HG03354 (cell line): Measurements from ENCODE around the gene IL20RB.
"Not testable (repeated sequence)": the region's sequence is repeated elsewhere in the genome, so short reads cannot be mapped to it uniquely, and the experiment has no call there.

Experiments used
- ATAC-seq: cut with Tn5 transposase; IDR thresholded peaks from one replicate; pipeline ENCODE4 v1.9.1; 2021; ENCODE audit warnings: mild to moderate bottlenecking; ENCODE audit not compliant: unreplicated experiment, poor library complexity, severe bottlenecking

Gene IL20RB

DNA sequence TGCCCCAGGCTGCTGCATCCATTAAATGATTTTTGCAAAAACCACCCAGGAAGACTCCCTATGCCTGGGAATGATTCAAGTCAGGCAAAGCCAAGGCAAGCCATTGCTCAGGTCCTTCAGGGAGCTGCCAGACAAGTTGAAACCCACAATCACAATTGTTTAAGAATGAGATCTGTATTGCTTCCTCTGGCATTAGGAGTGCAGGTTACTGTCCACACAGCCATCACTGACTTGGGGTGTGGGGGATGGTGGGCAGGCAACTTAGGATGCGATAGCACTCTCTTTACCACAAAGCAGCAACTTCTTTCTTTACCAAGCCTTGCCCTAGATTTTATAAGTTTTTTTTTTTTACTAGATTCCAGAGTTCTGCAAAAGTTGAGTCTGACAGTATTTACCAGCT is 15.0 kb upstream of the IL20RB start:
- no peak for ATAC-seq

DNA sequence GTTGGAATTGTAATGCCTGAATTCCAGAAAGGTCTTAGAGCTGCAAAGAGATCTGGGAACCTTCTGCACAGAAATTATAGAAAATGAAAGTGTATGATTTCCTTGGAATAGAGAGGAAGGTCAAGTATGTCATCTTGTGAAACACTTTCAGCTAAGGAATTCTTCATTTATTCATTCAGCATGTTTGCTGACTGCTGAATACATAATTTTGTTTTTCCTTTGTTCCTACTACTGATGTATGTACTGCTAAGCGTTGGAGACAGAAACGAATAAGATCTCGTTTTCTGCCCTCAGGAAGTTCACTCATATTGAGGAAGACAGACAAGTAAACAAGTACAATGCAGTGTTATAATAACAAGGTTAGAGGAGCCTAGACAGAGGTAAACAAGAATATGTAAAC is 14.3 kb upstream of the IL20RB start:
- no peak for ATAC-seq

DNA sequence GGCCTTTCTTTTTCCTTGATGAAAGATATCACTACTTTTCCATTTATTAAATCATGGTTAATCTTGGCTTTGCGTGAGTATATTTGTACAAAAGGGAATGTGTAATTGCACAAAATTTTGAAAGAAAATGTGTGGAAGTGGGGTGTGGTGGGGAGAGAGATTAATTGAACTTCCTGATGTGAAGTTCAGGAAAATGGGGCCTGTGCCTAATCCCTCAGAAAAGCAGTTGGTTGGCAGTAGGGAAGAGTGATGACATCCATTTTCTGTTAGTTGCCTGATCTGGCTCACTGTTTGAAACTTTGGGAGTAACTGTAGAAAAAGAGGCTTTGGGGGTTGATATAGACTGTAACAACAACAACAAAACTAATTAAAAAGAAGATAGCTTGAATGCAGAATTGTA is 10.8 kb upstream of the IL20RB start:
- ATAC-seq, result no peak

DNA sequence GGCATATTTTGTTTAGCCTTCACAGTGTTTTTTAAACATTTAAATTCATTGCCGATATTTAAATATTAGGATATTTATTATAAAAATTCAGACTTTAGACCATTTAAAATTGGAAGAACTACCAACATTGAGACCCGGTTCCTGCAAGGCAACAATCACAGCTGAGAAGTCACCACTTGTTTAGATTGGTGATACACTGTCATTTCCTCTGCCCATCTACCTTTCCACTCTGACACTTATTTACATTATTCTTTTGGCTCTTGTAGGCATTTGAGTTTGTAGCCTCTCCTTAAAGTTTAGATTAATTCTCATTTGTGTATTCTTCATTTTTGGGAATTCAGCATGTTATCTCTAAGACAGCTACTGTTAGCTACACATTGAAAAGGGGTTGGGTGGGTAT is 10.3 kb upstream of the IL20RB start:
- ATAC-seq, result no peak

DNA sequence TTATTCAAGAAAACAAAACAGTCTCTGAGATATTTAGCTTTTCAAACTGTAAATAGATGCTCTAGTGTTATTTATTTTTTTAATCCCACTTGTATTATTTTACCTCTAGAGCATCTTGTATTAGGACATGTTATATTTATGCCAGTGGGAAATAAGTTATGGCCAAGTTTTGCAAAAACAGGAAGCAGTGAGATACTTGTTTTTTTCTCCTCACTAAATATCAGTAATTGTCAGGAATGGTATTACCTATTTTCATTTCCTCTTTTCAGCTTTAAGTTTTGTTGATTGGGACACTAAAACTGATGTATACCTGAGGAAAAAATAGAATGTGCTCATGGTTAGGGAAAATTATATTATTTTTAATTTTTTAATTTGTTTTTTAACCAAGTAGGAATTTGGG is 8.6 kb upstream of the IL20RB start:
- no peak for ATAC-seq

DNA sequence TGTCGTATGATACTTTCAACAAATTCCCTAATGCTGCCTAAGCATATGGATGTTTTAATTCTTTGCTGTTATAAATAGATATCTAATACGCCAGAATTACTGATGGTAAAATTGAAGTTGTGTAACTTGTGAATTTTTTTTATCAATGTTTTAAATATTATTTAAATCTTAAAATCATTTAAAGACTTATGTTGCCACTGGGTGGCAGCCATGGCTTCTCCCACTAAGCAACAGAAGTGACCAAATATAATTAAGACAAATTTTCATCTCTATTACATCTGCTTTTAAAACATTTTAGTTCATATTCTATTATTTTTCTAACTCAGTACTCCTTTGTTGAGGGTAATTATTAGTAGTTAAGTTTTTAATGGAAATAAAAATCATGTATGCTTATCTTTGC is 8.1 kb upstream of the IL20RB start:
- ATAC-seq, result no peak

DNA sequence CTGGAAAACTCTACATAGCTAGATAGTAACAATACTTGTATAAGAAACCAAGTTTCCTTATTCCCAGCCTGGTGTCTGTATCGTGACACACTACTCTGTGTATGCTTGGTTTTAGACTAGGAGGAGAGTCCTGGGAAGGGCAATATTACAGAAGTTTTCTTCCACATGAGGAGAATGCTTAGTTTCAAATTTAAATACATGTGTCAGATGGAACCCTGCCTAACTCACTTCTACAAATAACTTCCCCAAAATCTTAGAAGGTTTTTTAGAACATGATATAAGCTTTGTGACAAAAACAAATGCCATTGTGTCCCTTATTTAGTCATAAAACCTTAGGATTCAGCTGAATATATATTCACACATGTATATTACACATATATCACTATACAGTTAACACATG is 7.2 kb upstream of the IL20RB start:
- no peak for ATAC-seq

DNA sequence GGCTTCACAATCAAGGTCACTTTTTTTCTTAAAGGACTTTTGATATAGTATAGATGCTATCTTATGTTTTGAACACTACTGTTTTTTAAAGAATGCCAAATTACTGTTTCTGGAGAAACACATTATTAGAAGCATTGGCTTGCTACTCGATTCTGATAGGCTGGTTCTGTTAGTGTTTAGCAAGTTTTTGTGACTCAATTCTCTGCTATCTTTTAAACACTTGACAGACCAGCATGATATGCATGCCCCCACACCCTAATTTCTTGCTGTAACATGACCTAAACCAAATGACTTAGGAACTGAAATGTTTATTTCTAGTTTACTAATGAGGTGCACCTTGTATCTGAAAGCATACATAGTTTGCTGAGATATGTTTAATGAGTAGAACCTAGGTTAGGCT is 5.5 kb upstream of the IL20RB start:
- ATAC-seq, result no peak

DNA sequence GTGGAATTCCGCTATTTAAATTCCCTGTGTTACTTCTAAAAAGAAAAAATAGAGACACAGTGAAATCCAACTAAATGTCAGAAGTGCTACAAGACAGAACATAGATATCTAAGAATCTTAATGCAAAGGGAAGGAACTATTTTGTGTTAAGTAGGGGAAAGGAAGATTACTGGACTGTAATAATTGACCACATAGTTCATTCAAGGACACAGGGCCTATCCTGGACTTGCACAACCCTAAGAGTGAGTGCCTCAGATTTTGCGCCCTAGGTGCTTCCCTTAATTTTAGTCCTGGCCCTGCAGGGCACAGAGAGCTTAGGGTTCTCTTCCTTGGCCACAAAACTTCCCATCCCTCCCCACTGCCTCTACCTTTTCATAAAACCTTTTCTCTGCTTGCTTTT is 3.5 kb upstream of the IL20RB start:
- no peak for ATAC-seq

DNA sequence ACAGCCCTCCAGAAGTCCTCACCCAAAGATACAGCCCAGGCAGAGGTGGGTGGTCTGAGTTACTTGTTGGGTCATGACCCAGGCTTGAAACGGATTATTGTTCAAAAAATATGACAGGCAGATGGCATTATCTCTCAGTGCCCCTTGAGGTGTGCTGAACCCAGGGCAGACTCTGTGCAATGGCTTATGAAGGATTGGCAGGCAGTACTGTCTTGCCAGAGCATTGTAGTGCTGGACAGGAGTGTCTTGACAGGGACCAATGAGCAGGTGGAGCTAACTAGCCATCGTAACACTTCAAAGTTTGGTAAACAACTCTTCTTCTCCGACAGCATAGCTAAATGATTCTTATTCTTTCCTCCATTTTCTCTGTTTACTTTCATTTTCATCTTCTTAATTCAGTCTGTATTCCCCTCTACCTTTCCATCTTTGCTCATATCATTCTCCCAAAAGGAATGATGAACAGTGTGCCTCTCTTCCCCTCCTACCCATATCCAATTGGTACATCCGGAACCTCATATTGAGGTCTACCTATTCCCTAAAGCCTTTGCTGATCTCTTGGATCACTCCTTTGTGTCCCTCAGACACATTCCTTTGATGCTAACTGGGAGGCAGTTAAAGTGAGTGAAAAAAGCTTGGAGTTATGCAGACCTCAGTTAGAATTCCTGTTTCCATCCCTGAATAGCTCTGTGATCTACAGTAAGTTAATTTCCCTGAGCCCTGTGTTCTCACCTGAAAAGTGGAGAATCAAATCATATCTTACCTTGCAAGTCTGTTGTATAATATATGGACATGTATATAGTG is 2.6 kb upstream of the IL20RB start:
- ATAC-seq, result no peak

DNA sequence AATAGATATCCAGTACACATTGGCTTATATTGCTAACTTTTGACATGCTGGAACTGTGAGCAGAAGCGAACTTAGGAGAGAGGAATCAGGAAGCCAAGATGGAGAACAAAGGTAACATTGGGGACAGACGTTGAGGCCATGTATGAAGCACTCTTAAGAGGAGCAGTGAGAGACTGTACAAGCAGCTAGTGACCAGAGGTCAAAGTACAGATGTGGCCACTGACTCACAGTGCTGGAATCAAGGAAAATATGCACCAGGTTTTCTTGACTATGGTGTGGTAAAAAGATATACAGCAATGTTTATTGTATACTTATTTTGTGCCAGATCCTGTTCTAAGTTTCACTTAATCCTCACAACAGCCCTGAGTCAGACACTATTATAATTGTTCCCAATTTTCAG is 2.0 kb upstream of the IL20RB start:
- ATAC-seq, result no peak

DNA sequence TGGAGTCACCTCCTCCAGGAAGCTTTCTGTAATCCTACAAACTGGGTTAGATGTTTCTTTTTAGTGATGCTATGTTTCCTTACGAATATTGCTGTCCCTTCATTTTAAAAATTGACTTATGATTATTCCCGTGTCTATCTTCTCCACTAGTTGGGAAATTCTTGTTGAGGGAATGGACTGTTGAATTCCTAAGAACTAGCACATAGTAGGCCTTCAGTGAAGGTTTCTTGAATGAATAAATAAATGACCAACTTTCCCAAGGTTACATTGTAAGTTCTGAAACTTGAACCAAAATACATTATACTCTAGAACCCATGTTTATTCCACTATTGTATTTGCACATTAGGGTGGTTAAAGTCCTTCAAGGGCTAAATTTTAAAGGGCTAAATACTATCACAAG is 812 bp upstream of the IL20RB start:
- no peak for ATAC-seq

DNA sequence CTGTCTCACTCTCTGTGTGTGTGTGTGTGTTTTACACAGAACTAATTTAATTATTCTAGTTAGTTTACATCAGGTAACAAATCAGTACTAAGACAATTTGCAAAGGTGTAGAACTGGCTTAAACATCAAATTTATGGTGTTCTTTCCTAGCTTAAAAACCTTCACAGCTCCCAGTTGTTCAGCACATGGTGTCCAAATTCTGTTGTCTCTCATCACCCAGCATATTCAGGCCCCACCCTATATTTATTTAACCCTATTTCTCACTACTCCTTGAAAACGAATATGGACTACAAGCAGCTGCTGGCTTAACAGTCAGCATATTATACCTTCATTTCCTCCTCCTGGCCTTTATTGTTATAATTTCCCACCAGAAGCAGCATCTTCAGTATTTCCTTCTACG is 1.2 kb downstream of the IL20RB start:
- no peak for ATAC-seq

DNA sequence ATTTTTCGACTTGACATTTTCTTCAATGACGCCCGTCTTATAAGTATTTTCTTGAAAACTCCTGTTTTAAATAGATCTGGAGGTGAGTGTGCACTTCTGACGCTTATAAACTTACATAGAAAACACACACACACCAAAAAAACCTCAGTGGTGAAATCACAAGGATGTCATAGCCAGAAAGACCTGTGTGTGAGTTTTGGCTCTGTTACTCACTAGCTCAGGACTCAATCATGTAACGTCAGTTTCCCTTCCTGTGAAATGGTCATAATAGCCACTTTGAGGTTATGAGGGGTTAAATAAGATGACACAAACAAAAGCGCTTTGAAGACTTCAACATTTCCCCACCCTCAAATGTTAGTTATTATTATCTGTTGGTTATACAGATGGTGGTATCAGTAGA is 1.8 kb downstream of the IL20RB start:
- no peak for ATAC-seq

DNA sequence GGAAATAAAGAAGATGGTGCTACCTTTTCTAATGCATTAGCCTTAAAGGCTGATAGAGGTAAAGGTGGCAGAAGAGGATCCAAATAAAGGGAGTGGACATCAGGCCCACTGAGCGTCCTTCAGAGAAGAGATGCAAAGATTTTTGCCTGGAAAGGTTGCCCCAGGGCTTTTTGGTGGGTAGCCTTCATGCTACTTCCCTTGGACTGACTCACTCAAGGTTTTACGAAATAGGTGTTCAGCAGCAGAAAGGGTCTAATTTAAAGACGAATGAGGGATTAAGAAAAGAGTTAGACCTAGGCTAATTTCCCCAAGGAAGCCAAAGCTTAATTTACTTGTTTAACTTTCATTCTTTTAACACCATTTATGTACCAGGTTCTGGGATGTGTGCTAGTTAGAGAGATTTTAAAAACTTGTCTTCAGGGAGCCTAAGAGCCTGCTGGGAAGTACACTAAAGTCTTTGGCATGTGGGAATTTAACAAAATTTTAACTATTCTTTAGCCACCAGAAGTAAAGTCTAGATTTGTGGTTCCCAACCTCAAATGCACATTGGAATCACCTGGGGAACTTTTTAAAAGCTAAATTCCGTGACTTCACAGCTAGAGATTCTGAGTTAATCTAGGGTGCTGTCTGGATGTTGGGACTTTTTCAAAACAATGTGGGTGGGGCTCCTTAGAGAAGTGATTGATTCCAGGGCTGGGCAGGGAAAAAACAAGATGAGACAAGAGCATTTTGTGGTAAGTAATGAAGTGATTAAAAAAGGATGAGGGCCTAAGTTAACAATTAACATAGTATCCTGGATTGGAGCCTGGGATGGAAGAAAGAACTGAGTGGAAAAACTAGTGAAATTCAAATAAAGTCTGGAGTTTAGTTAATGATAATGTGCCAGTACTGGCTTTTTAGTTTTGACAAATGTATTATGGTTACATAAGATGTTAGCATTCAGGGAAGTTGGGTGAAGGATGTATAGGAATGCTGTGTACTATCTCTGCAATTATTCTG is 3.4 kb downstream of the IL20RB start:
- ATAC-seq, result no peak

DNA sequence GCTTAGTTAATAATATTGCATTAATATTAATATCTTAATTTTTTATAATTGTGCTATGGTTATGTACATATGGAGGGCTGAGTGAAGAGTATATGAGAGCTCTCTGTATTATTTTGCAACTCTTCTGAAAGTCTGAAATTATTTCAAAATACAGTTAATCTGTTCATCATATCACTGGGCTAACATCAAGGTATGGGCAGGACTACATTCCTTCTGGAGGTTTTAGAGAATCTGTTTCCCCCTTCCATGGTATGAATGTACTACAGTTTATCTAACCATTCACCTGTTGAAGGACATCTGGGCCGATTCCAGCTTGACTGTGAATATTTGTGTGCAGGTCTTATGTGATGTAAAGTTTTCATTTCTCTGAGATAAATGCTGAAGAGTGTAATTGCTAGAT is 5.1 kb downstream of the IL20RB start:
- no peak for ATAC-seq

DNA sequence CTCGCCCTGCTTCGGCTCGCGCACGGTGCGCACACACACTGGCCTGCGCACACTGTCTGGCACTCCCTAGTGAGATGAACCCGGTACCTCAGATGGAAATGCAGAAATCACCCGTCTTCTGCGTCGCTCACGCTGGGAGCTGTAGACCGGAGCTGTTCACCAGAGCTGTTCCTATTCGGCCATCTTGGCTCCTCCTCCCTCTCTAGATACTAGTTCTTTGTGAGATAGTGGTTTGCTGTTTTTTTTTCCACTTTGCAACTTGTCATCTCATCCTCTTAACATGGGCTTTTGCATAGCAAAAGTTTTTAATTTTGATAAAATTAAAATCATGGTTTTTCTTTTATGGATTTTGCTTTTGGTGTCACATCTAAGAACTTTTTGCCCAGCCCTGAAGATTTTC is 11.8 kb downstream of the IL20RB start:
- not testable (repeated sequence) for ATAC-seq

DNA sequence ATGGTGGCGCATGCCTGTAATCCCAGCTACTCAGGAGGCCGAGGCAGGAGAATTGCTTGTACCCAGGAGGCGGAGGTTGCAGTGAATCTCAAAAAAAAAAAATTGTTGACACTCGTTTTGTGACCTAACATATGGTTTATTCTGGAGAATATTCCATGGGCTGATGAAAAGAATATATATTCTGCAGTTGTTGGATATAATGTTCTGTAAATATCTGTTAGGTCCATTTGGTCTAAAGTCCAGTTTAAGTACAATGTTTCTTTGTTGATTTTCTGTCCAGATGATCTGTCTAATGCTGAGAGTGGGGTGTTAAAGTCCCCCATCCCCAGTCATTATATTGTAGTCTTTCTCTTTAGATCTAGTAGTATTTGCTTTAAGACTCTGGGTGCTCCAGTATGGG is 15.6 kb downstream of the IL20RB start:
- no peak for ATAC-seq

DNA sequence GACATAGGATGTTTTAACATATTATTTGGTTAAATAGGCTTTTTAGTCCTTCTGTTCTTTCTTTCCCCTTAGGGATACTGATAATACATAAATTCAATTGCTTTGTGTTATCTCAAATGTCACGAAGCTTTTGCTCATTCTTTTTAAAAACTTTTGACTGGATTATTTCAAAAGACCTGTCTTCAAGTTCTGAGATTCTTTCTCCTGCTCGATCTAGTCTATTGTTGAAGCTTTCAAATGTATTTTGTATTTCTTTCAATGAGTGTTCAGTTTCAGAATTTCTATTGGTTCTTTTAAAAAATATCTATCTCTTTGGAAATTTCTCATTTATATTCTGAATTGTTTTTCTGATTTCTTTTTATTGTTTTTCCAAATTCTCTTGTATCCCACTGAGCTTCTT is 16.9 kb downstream of the IL20RB start:
- no peak for ATAC-seq

DNA sequence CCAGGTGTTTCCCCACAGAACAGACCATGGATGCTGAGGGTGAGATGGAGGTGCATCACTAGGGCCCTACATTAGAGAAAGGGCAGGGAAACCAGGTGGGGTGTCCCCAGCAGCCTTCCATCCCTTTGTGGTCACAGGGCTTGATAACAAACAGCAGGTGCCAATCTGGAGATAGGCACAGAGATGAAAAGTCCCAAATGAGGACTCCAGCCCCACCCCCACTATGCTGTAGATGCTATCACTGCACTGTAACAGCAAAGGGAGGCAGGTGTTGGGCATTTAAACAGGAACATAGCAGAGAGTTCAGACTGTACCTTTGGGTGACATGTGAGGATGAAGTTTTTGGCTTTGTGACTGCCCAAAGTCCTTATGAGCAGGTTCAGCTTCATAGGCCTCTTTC is 21.4 kb downstream of the IL20RB start:
- no peak for ATAC-seq

DNA sequence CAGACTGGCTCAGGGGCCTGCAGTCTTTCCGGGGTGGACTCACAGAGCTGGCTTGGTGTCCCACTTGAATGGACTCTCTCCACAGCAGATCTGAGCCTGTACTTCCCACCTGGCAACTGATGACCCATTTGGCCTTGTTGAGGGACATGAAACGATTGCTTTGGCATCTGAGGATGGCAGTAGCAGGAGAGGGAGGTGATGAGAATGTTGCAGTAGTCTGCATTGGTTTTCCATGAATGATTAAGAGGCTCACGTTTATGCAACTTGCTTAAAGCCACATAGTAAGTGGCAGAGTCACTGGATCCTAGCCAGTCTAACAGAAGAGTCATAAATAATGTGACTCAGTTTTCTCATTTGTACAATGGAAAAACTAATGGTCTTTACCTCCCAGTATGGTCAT is 21.9 kb downstream of the IL20RB start:
- ATAC-seq, result no peak
